HepG2 (cell line): Measurements from ENCODE around the gene FGF19. TPM values are rescaled to one million over a fixed set of nuclear protein-coding genes. Genes with fewer than 3 reads are reported as not detected.
A peak's percentile ranks its signal among the peaks of the same experiment; 100 is the strongest.

ENCODE experiments used
- E2F2 ChIP-seq: sonication (generic); formaldehyde crosslinking; IDR thresholded peaks from 2 replicates; pipeline ENCODE4 v1.4.0; 2020; ENCODE audit warnings: missing genetic modification reagents, borderline replicate concordance
- IRF2 ChIP-seq: IDR thresholded peaks from 2 replicates; pipeline ENCODE4 v1.6.1; 2018; ENCODE audit warnings: missing genetic modification reagents, missing compliant biosample characterization
- IRX3 ChIP-seq: sonication (generic); formaldehyde crosslinking; IDR thresholded peaks from 2 replicates; pipeline ENCODE4 v1.8.1; 2023; ENCODE audit warnings: mild to moderate bottlenecking, low read depth, missing genetic modification reagents, borderline replicate concordance
- MXD1 ChIP-seq: sonication (generic); formaldehyde crosslinking; IDR thresholded peaks from 2 replicates; pipeline ENCODE4 v1.4.0; 2020; ENCODE audit warnings: mild to moderate bottlenecking, missing genetic modification reagents
- POLR2AphosphoS2 ChIP-seq: IDR thresholded peaks from 2 replicates; pipeline ENCODE4 v1.6.1; 2011; ENCODE audit warnings: low read depth, low read length, improper control_type of control experiment
- SP4 ChIP-seq: sonication (generic); formaldehyde crosslinking; IDR thresholded peaks from 2 replicates; pipeline ENCODE4 v1.8.1; 2023; ENCODE audit warnings: mild to moderate bottlenecking, missing genetic modification reagents
- TBP ChIP-seq: sonication (generic); formaldehyde crosslinking; IDR thresholded peaks from 2 replicates; pipeline ENCODE4 v1.5.0; 2020; ENCODE audit warnings: missing genetic modification reagents
- ZBTB42 ChIP-seq: sonication (generic); formaldehyde crosslinking; IDR thresholded peaks from 2 replicates; pipeline ENCODE4 v1.5.0; 2020; ENCODE audit warnings: mild to moderate bottlenecking, missing genetic modification reagents
- ZHX2 ChIP-seq, 2 experiments: sonication (generic) in 1 of 2; formaldehyde crosslinking in 1 of 2; IDR thresholded peaks; 2 replicates each; pipeline versions ENCODE4 v1.6.1 to v1.9.0; 2014 to 2022; ENCODE audit warnings: antibody characterized with exemption in 1 of 2, borderline replicate concordance in 1 of 2, inconsistent platforms in 1 of 2, low read depth in 1 of 2, missing genetic modification reagents in 1 of 2
- ZNF331 ChIP-seq: sonication (generic); formaldehyde crosslinking; IDR thresholded peaks from 2 replicates; pipeline ENCODE4 v1.4.0; 2020; ENCODE audit warnings: missing genetic modification reagents
- ZNF337 ChIP-seq: sonication (generic); formaldehyde crosslinking; IDR thresholded peaks from 2 replicates; pipeline ENCODE4 v1.5.1; 2020; ENCODE audit warnings: missing genetic modification reagents, low read depth, mild to moderate bottlenecking, borderline replicate concordance
- ZNF670 ChIP-seq: sonication (generic); formaldehyde crosslinking; IDR thresholded peaks from 2 replicates; pipeline ENCODE4 v1.8.0; 2022; ENCODE audit warnings: mild to moderate bottlenecking, missing genetic modification reagents, borderline replicate concordance
- ZSCAN21 ChIP-seq: sonication (generic); formaldehyde crosslinking; IDR thresholded peaks from 2 replicates; pipeline ENCODE4 v1.8.0; 2022; ENCODE audit warnings: mild to moderate bottlenecking, missing genetic modification reagents, moderate library complexity, borderline replicate concordance
- polyA plus RNA-seq, 8 experiments: library from polyadenylated mRNA; depleted of rRNA in 3 of 8; stranded (reverse) in 7 of 8; unstranded in 1 of 8; fragments of >200 nt; fragmentation: Illumina TruSeq in 4 of 8; extraction: Trizol in 4 of 8; gene quantifications; 2 replicates each; pipeline versions ENCODE4 v1.2.1 to v1.2.3, GENCODE V29; 2011 to 2016; ENCODE audit warnings: low read depth in 4 of 8, missing spikeins in 1 of 8, mixed read lengths in 1 of 8; ENCODE audit not compliant: insufficient read depth in 1 of 8
- total RNA-seq, 5 experiments: library from RNA; depleted of rRNA; stranded (reverse); fragments of >200 nt; fragmentation: Illumina TruSeq; extraction: Trizol; gene quantifications; 2 replicates each; pipeline ENCODE4 v1.2.3, GENCODE V29; 2016; ENCODE audit warnings: low read depth in 1 of 5
- TF ChIP-seq, protein P1 (sequence below): sonication (generic); formaldehyde crosslinking; conservative IDR thresholded peaks from 2 replicates; pipeline ENCODE4 v1.4.0; 2020; ENCODE audit warnings: mild to moderate bottlenecking, missing genetic modification reagents, moderate library complexity

FGF19 gene
- total and polyA plus RNA-seq, 2 of the 13 experiments (the other 11 are each of a cell fraction or from before 2014, with no cell fraction given), result 0.07 TPM; not detected in 1

GRCh38 chr11:69667619-69668604, 35.9 kb downstream of the FGF19 start (continued):
- TF ChIP-seq, protein P1, sequence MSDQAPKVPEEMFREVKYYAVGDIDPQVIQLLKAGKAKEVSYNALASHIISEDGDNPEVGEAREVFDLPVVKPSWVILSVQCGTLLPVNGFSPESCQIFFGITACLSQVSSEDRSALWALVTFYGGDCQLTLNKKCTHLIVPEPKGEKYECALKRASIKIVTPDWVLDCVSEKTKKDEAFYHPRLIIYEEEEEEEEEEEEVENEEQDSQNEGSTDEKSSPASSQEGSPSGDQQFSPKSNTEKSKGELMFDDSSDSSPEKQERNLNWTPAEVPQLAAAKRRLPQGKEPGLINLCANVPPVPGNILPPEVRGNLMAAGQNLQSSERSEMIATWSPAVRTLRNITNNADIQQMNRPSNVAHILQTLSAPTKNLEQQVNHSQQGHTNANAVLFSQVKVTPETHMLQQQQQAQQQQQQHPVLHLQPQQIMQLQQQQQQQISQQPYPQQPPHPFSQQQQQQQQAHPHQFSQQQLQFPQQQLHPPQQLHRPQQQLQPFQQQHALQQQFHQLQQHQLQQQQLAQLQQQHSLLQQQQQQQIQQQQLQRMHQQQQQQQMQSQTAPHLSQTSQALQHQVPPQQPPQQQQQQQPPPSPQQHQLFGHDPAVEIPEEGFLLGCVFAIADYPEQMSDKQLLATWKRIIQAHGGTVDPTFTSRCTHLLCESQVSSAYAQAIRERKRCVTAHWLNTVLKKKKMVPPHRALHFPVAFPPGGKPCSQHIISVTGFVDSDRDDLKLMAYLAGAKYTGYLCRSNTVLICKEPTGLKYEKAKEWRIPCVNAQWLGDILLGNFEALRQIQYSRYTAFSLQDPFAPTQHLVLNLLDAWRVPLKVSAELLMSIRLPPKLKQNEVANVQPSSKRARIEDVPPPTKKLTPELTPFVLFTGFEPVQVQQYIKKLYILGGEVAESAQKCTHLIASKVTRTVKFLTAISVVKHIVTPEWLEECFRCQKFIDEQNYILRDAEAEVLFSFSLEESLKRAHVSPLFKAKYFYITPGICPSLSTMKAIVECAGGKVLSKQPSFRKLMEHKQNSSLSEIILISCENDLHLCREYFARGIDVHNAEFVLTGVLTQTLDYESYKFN, result peak; percentile 95
- TF ChIP-seq ZBTB42 (CRISPR knock-in tag) (no peak), IRF2 (CRISPR knock-in tag) (peak; percentile 76; the same call in 1 of the 2 replicates), E2F2 (CRISPR knock-in tag) (no peak), ZHX2 (IDR thresholded peaks at IDR 0.05; ENCODE audit: low read depth) (peak; percentile 44; the same call in 1 of the 2 replicates), ZHX2 (CRISPR knock-in tag; IDR thresholded peaks at IDR 0.05; ENCODE audit: borderline replicate concordance) (no peak), POLR2AphosphoS2 (no peak), ZNF670 (CRISPR knock-in tag) (peak; percentile 91), ZNF331 (CRISPR knock-in tag) (peak; percentile 57; the same call in 1 of the 2 replicates), SP4 (CRISPR knock-in tag) (no peak), IRX3 (CRISPR knock-in tag) (no peak), ZSCAN21 (CRISPR knock-in tag) (peak; percentile 93), ZNF337 (no peak), TBP (CRISPR knock-in tag) (no peak), MXD1 (CRISPR knock-in tag) (peak; percentile 34; the same call in 1 of the 2 replicates)
